ENCODE measurements around the gene TACO1. TPM values are rescaled to one million over a fixed set of nuclear protein-coding genes. Genes with fewer than 3 reads are reported as not detected.

The TACO1 gene
- total and polyA plus RNA-seq, 9 of the 15 experiments (the other 6 are each of a cell fraction or from before 2014, with no cell fraction given) = 10.3 to 41.6 (median 30.9) TPM

DNA sequence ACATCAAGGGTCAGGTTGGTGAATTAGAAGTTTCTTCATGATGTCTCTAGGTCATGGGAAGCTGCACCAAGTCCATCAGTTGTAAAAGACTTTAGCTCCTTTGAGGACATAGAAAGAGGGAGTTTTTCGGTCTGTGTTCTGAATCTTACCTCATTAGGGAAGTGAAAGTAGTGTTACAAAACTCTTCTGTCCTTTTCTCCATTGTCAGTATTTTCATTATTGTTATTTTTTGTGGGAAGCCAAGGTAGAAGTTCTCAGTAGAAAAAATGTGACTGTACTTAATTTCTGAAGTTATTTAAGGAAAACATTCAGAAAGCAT lies 45.8 kb downstream of the TACO1 start:
- BruUV-seq (replicated peaks) = no TSS peak
- Histone ChIP-seq H3K4me2 (ENCODE audit: insufficient read depth, low read length) (no peak overlapping the region), H3K36me3 (ENCODE audit: control insufficient read depth, insufficient read depth, low read length) (peaks cover 10% of the 10 kb centered on the region; the same call in 1 of the 3 replicates), H3K4me3 (no peak overlapping the region), H3K27ac (ENCODE audit: extremely low read depth, low read depth, low read length) (no peak overlapping the region), H3K9me1 (ENCODE audit: control insufficient read depth, insufficient read depth, low read length) (no peaks in the 10 kb centered on the region), H3K4me1 (replicated peaks in 1 of 2; ENCODE audit: control insufficient read depth in 2 of 2, insufficient read depth in 2 of 2, low read length in 2 of 2) (no peaks in the 10 kb centered on the region), H3K79me2 (ENCODE audit: control insufficient read depth, insufficient read depth, low read length) (no peaks in the 10 kb centered on the region), H3K9me3 (replicated peaks; ENCODE audit: control insufficient read depth, insufficient read depth, low read depth, low read length) (no peaks in the 10 kb centered on the region), H3K9ac (ENCODE audit: insufficient read depth in 1 of 2, low read depth in 2 of 2, low read length in 2 of 2) (no peak overlapping the region), H4K20me1 (replicated peaks; ENCODE audit: control insufficient read depth, insufficient read depth, low read length) (no peaks in the 10 kb centered on the region), H3K27me3 (ENCODE audit: control insufficient read depth in 2 of 2, insufficient read depth in 2 of 2, low read length in 2 of 2) (no peaks in the 10 kb centered on the region), H2AFZ (ENCODE audit: low read depth, low read length) (no peak overlapping the region)
- no peak for FAIRE-seq
- TF ChIP-seq ZNF12 (CRISPR knock-in tag; IDR thresholded peaks at IDR 0.05) (no peak), TEAD1 (CRISPR knock-in tag; IDR thresholded peaks at IDR 0.05) (no peak), MTA2 (IDR thresholded peaks at IDR 0.05; ENCODE audit: low read depth) (no peak), RUNX1 (IDR thresholded peaks at IDR 0.05; ENCODE audit: low read depth) (no peak), POLR2G (IDR thresholded peaks at IDR 0.05; ENCODE audit: low read depth, low read length) (no peak), ESRRB (CRISPR knock-in tag; IDR thresholded peaks at IDR 0.05; ENCODE audit: borderline replicate concordance) (no peak)
- TF ChIP-seq, protein P1, sequence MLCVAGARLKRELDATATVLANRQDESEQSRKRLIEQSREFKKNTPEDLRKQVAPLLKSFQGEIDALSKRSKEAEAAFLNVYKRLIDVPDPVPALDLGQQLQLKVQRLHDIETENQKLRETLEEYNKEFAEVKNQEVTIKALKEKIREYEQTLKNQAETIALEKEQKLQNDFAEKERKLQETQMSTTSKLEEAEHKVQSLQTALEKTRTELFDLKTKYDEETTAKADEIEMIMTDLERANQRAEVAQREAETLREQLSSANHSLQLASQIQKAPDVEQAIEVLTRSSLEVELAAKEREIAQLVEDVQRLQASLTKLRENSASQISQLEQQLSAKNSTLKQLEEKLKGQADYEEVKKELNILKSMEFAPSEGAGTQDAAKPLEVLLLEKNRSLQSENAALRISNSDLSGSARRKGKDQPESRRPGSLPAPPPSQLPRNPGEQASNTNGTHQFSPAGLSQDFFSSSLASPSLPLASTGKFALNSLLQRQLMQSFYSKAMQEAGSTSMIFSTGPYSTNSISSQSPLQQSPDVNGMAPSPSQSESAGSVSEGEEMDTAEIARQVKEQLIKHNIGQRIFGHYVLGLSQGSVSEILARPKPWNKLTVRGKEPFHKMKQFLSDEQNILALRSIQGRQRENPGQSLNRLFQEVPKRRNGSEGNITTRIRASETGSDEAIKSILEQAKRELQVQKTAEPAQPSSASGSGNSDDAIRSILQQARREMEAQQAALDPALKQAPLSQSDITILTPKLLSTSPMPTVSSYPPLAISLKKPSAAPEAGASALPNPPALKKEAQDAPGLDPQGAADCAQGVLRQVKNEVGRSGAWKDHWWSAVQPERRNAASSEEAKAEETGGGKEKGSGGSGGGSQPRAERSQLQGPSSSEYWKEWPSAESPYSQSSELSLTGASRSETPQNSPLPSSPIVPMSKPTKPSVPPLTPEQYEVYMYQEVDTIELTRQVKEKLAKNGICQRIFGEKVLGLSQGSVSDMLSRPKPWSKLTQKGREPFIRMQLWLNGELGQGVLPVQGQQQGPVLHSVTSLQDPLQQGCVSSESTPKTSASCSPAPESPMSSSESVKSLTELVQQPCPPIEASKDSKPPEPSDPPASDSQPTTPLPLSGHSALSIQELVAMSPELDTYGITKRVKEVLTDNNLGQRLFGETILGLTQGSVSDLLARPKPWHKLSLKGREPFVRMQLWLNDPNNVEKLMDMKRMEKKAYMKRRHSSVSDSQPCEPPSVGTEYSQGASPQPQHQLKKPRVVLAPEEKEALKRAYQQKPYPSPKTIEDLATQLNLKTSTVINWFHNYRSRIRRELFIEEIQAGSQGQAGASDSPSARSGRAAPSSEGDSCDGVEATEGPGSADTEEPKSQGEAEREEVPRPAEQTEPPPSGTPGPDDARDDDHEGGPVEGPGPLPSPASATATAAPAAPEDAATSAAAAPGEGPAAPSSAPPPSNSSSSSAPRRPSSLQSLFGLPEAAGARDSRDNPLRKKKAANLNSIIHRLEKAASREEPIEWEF (CRISPR knock-in tag; IDR thresholded peaks at IDR 0.05) = no peak
- TF ChIP-seq, protein P2, sequence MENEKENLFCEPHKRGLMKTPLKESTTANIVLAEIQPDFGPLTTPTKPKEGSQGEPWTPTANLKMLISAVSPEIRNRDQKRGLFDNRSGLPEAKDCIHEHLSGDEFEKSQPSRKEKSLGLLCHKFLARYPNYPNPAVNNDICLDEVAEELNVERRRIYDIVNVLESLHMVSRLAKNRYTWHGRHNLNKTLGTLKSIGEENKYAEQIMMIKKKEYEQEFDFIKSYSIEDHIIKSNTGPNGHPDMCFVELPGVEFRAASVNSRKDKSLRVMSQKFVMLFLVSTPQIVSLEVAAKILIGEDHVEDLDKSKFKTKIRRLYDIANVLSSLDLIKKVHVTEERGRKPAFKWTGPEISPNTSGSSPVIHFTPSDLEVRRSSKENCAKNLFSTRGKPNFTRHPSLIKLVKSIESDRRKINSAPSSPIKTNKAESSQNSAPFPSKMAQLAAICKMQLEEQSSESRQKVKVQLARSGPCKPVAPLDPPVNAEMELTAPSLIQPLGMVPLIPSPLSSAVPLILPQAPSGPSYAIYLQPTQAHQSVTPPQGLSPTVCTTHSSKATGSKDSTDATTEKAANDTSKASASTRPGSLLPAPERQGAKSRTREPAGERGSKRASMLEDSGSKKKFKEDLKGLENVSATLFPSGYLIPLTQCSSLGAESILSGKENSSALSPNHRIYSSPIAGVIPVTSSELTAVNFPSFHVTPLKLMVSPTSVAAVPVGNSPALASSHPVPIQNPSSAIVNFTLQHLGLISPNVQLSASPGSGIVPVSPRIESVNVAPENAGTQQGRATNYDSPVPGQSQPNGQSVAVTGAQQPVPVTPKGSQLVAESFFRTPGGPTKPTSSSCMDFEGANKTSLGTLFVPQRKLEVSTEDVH (IDR thresholded peaks at IDR 0.05; ENCODE audit: low read depth, partially characterized antibody) = no peak
- TF ChIP-seq, protein P3, sequence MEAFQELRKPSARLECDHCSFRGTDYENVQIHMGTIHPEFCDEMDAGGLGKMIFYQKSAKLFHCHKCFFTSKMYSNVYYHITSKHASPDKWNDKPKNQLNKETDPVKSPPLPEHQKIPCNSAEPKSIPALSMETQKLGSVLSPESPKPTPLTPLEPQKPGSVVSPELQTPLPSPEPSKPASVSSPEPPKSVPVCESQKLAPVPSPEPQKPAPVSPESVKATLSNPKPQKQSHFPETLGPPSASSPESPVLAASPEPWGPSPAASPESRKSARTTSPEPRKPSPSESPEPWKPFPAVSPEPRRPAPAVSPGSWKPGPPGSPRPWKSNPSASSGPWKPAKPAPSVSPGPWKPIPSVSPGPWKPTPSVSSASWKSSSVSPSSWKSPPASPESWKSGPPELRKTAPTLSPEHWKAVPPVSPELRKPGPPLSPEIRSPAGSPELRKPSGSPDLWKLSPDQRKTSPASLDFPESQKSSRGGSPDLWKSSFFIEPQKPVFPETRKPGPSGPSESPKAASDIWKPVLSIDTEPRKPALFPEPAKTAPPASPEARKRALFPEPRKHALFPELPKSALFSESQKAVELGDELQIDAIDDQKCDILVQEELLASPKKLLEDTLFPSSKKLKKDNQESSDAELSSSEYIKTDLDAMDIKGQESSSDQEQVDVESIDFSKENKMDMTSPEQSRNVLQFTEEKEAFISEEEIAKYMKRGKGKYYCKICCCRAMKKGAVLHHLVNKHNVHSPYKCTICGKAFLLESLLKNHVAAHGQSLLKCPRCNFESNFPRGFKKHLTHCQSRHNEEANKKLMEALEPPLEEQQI (IDR thresholded peaks at IDR 0.05) = no peak
- TF ChIP-seq, protein P4, sequence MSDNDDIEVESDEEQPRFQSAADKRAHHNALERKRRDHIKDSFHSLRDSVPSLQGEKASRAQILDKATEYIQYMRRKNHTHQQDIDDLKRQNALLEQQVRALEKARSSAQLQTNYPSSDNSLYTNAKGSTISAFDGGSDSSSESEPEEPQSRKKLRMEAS (CRISPR knock-in tag; IDR thresholded peaks at IDR 0.05) = no peak
- 48% methylated on average over 1 of the region's 1 CpG for WGBS (ENCODE audit: insufficient coverage, low coverage, missing lambda C conversion rate)
- ChIA-PET POLR2A (interaction anchor here (2.3 kb wide), 1 partner anchor 12 kb away, joined by 7 read pairs; no protein-coding TSS in a partner anchor), CTCF (ENCODE audit: low intra/inter-chr PET ratio) (no interaction called here)
- in situ Hi-C loops (cut with MboI) (no loop called here), intact Hi-C loops (cut with micrococcal nuclease) (no loop called here)
- DNase-seq (ENCODE audit: extremely low read depth in 1 of 4, low spot score in 3 of 4) = no peak
- no peak for ATAC-seq

Data from K562 (cell line).